ENCODE results near the gene SLC13A5. TPM values are rescaled to one million over a fixed set of nuclear protein-coding genes. Genes with fewer than 3 reads are reported as not detected.

SLC13A5 gene
- total and polyA plus RNA-seq, 10 of the 15 experiments (the other 5 are each of a cell fraction or from before 2014, with no cell fraction given), result 0.23 TPM; not detected in 9

DNA sequence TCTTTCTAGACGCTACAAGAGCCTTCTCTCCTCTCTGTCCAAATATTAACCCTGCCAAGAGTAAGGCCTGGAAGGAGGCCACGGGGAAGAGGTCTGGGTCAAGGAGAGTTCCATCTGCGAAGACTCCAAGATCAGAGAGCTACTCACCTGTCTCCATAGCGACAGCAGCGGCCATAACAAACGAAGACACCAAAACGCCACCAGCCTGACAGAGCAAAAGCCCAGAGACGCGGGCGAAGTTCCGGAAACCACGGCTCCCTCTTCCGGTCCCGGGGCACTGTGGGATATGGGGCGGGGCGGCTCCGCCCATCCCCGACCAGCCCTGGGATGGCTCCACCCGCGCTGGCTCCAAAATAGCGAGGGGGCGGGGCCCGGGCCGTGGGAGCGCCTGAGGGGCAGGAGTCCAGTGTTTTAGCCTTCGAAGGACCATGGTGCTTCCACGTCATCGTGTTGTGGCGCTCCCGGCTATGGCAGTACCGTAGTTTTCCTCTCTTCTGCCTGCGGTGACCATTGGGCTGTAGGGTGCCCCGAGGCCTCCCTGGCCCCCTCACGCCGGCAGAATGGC lies 61.7 kb downstream of the SLC13A5 start, which contains the start of the genes C17orf100 and MED31 (continued):
- TF ChIP-seq, protein P1, sequence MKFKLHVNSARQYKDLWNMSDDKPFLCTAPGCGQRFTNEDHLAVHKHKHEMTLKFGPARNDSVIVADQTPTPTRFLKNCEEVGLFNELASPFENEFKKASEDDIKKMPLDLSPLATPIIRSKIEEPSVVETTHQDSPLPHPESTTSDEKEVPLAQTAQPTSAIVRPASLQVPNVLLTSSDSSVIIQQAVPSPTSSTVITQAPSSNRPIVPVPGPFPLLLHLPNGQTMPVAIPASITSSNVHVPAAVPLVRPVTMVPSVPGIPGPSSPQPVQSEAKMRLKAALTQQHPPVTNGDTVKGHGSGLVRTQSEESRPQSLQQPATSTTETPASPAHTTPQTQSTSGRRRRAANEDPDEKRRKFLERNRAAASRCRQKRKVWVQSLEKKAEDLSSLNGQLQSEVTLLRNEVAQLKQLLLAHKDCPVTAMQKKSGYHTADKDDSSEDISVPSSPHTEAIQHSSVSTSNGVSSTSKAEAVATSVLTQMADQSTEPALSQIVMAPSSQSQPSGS (IDR thresholded peaks at IDR 0.05; ENCODE audit: low read length), result no peak
- peak; percentile 61; the same call in 1 of the 2 replicates for TF ChIP-seq TAF1 (IDR thresholded peaks at IDR 0.05; ENCODE audit: borderline replicate concordance, low read depth, low read length)
- TF ChIP-seq, protein P2, sequence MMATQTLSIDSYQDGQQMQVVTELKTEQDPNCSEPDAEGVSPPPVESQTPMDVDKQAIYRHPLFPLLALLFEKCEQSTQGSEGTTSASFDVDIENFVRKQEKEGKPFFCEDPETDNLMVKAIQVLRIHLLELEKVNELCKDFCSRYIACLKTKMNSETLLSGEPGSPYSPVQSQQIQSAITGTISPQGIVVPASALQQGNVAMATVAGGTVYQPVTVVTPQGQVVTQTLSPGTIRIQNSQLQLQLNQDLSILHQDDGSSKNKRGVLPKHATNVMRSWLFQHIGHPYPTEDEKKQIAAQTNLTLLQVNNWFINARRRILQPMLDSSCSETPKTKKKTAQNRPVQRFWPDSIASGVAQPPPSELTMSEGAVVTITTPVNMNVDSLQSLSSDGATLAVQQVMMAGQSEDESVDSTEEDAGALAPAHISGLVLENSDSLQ (IDR thresholded peaks at IDR 0.05), result peak; percentile 39; the same call in 1 of the 2 replicates
- no peak for TF ChIP-seq MTA3 (IDR thresholded peaks at IDR 0.05; ENCODE audit: borderline replicate concordance, low read length)
- no peak for TF ChIP-seq CEBPB (IDR thresholded peaks at IDR 0.05; ENCODE audit: borderline replicate concordance in 1 of 2, low read depth in 2 of 2, low read length in 2 of 2)
- TF ChIP-seq, protein P3, sequence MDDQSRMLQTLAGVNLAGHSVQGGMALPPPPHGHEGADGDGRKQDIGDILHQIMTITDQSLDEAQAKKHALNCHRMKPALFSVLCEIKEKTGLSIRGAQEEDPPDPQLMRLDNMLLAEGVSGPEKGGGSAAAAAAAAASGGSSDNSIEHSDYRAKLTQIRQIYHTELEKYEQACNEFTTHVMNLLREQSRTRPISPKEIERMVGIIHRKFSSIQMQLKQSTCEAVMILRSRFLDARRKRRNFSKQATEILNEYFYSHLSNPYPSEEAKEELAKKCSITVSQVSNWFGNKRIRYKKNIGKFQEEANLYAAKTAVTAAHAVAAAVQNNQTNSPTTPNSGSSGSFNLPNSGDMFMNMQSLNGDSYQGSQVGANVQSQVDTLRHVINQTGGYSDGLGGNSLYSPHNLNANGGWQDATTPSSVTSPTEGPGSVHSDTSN (IDR thresholded peaks at IDR 0.05; ENCODE audit: insufficient replicate concordance, low read depth, low read length), result peak; percentile 6
- 0 out of 2 replicates have a peak, but pooled peaks have one; percentile 20 for TF ChIP-seq DPF2 (IDR thresholded peaks at IDR 0.05)
- no peak for TF ChIP-seq PML (IDR thresholded peaks at IDR 0.05; ENCODE audit: low read length)
- TF ChIP-seq ZNF207 (IDR thresholded peaks at IDR 0.05; ENCODE audit: borderline replicate concordance), result no peak
- TF ChIP-seq NR2C2 (IDR thresholded peaks at IDR 0.05; ENCODE audit: borderline replicate concordance, control insufficient read depth, insufficient read length, low read depth), result no peak
- TF ChIP-seq SREBF1 (IDR thresholded peaks at IDR 0.05; ENCODE audit: low read length), result no peak
- TF ChIP-seq, protein P4, sequence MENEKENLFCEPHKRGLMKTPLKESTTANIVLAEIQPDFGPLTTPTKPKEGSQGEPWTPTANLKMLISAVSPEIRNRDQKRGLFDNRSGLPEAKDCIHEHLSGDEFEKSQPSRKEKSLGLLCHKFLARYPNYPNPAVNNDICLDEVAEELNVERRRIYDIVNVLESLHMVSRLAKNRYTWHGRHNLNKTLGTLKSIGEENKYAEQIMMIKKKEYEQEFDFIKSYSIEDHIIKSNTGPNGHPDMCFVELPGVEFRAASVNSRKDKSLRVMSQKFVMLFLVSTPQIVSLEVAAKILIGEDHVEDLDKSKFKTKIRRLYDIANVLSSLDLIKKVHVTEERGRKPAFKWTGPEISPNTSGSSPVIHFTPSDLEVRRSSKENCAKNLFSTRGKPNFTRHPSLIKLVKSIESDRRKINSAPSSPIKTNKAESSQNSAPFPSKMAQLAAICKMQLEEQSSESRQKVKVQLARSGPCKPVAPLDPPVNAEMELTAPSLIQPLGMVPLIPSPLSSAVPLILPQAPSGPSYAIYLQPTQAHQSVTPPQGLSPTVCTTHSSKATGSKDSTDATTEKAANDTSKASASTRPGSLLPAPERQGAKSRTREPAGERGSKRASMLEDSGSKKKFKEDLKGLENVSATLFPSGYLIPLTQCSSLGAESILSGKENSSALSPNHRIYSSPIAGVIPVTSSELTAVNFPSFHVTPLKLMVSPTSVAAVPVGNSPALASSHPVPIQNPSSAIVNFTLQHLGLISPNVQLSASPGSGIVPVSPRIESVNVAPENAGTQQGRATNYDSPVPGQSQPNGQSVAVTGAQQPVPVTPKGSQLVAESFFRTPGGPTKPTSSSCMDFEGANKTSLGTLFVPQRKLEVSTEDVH (IDR thresholded peaks at IDR 0.05; ENCODE audit: low read depth, partially characterized antibody), result peak; percentile 33
- TF ChIP-seq EGR1 (IDR thresholded peaks at IDR 0.05; ENCODE audit: borderline replicate concordance in 1 of 2, low read depth in 2 of 2, low read length in 2 of 2), result no peak; a peak in 1 of 3 replicates
- no peak for TF ChIP-seq SMAD5 (IDR thresholded peaks at IDR 0.05; ENCODE audit: low read depth)
- TF ChIP-seq, protein P5, sequence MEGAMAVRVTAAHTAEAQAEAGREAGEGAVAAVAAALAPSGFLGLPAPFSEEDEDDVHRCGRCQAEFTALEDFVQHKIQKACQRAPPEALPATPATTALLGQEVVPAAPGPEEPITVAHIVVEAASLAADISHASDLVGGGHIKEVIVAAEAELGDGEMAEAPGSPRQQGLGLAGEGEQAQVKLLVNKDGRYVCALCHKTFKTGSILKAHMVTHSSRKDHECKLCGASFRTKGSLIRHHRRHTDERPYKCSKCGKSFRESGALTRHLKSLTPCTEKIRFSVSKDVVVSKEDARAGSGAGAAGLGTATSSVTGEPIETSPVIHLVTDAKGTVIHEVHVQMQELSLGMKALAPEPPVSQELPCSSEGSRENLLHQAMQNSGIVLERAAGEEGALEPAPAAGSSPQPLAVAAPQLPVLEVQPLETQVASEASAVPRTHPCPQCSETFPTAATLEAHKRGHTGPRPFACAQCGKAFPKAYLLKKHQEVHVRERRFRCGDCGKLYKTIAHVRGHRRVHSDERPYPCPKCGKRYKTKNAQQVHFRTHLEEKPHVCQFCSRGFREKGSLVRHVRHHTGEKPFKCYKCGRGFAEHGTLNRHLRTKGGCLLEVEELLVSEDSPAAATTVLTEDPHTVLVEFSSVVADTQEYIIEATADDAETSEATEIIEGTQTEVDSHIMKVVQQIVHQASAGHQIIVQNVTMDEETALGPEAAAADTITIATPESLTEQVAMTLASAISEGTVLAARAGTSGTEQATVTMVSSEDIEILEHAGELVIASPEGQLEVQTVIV (IDR thresholded peaks at IDR 0.05; ENCODE audit: borderline replicate concordance, partially characterized antibody), result no peak
- no peak for TF ChIP-seq ZBED1 (IDR thresholded peaks at IDR 0.05; ENCODE audit: borderline replicate concordance)
- no peak for TF ChIP-seq STAT3 (IDR thresholded peaks at IDR 0.05; ENCODE audit: low read depth, low read length)
- TF ChIP-seq TCF3 (IDR thresholded peaks at IDR 0.05; ENCODE audit: borderline replicate concordance, insufficient read depth, low read depth, low read length), result no peak
- TF ChIP-seq POLR2AphosphoS5 (IDR thresholded peaks at IDR 0.05; ENCODE audit: low read length), result peak; percentile 81
- TF ChIP-seq SMAD1 (IDR thresholded peaks at IDR 0.05; ENCODE audit: low read depth, partially characterized antibody), result no peak
- TF ChIP-seq NR2C1 (IDR thresholded peaks at IDR 0.05), result no peak
- 0 out of 2 replicates have a peak, but pooled peaks have one; percentile 14 for TF ChIP-seq CHD2 (IDR thresholded peaks at IDR 0.05; ENCODE audit: borderline replicate concordance, low read depth, low read length)
